GM23338 (cell line): Measurements from ENCODE around the gene EXOC3.

ENCODE experiments used
- CTCF ChIP-seq, 2 experiments: fragments of 200-600 bp in 1 of 2; sonication (generic) in 1 of 2; conservative IDR thresholded peaks; 2 replicates each; pipeline versions ENCODE4 v1.5.1 to v1.6.1; 2016 to 2017; ENCODE audit warnings: antibody characterized with exemption in 2 of 2, low read depth in 2 of 2, mild to moderate bottlenecking in 2 of 2, moderate library complexity in 1 of 2
- POLR2AphosphoS5 ChIP-seq: IDR thresholded peaks from 2 replicates; pipeline ENCODE4 v1.6.1; 2016; ENCODE audit warnings: antibody characterized with exemption, low read depth
- ZNF114 ChIP-seq: fragments of 250-450 bp; sonication (Bioruptor Pico); IDR thresholded peaks from 2 replicates; pipeline ENCODE4 v1.5.0; 2020; ENCODE audit warnings: mild to moderate bottlenecking, moderate library complexity

DNA sequence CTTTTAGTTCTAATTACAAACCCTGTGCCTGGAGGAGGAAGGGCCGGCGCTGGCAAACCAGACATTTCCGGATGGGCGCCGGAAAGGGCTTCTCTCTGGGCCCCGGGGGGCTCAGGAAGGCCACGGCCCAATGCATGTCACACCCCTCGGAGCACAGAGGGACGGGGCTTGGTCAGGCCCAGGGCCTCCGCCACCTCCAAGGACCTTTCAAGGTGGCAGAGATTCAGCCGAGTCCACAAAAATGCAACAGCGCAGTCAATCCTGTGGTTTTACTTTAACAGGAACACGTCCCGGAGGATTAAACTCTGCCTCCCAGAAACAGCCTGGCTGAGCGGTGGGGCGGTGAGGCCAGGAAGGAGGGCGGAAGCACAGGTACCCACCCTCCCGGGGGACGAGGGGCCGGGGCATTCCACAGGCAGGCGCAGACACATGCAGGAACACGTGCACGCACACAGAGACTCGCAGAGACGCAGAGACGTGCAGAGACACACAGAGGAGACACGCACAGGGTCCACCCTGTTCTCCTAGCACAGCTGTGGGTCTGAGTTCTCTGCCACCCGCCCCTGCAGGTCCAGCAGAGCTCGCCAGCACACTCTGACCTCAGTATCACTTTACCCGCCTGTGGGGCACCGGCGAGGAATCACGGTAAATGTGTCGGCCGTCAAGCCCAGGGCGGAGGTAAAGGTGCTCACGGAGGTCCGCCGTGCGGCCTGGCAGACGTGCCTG is 58.3 kb downstream of the EXOC3 start:
- TF ChIP-seq ZNF114 (CRISPR knock-in tag) (no peak), CTCF (conservative IDR thresholded peaks at IDR 0.05; ENCODE audit: low read depth in 2 of 2) (no peak), POLR2AphosphoS5 (no peak)
